Astrocyte (in vitro differentiated cells and primary cell): Measurements from ENCODE around the gene SF3A2. TPM values are rescaled to one million over a fixed set of nuclear protein-coding genes. Genes with fewer than 3 reads are reported as not detected.

ENCODE experiments used
- DNase-seq: peaks from one replicate; pipeline ENCODE4 v3.0.0-alpha.2; 2010; ENCODE audit warnings: low read depth
- FAIRE-seq: peaks from 2 replicates; lab custom pipeline; 2011; peaks lifted over from hg19 to GRCh38; lab: Jason Lieb, UNC
- H2AFZ ChIP-seq: 2 replicates; pipeline ENCODE4 v1.6.0; 2012; ENCODE audit warnings: low read depth, low read length, inconsistent platforms
- H3K27ac ChIP-seq: 2 replicates; pipeline ENCODE4 v1.5.1; 2011; ENCODE audit warnings: low read depth, low read length, inconsistent platforms
- H3K27me3 ChIP-seq: 2 replicates; pipeline ENCODE4 v1.6.0; 2011; ENCODE audit warnings: low read length, inconsistent platforms; ENCODE audit not compliant: insufficient read depth
- H3K36me3 ChIP-seq: 2 replicates; pipeline ENCODE4 v1.5.1; 2011; ENCODE audit warnings: low read length, inconsistent platforms; ENCODE audit not compliant: insufficient read depth
- H3K4me1 ChIP-seq: 2 replicates; pipeline ENCODE4 v1.5.1; 2011; ENCODE audit warnings: low read length, inconsistent platforms; ENCODE audit not compliant: insufficient read depth
- H3K4me2 ChIP-seq: 2 replicates; pipeline ENCODE4 v1.6.0; 2012; ENCODE audit warnings: low read length, inconsistent platforms
- H3K4me3 ChIP-seq: 2 replicates; pipeline ENCODE4 v1.5.1; 2011; ENCODE audit warnings: low read depth, mild to moderate bottlenecking, low read length, inconsistent platforms; ENCODE audit not compliant: insufficient read depth
- H3K79me2 ChIP-seq: 2 replicates; pipeline ENCODE4 v1.6.0; 2012; ENCODE audit warnings: mild to moderate bottlenecking, low read length, inconsistent platforms; ENCODE audit not compliant: insufficient read depth
- H3K9ac ChIP-seq: 2 replicates; pipeline ENCODE4 v1.6.0; 2012; ENCODE audit warnings: mild to moderate bottlenecking, low read length, inconsistent platforms
- H3K9me3 ChIP-seq: 2 replicates; pipeline ENCODE4 v1.5.1; 2012; ENCODE audit warnings: low read depth, mild to moderate bottlenecking, low read length, inconsistent platforms; ENCODE audit not compliant: insufficient read depth
- H4K20me1 ChIP-seq: 2 replicates; pipeline ENCODE4 v1.6.0; 2012; ENCODE audit warnings: low read length, inconsistent platforms; ENCODE audit not compliant: insufficient read depth
- H3K27ac Mint-ChIP-seq: one replicate; pipeline ENCODE4 v1.8.0; 2021; ENCODE audit warnings: mild to moderate bottlenecking, mixed read lengths; ENCODE audit not compliant: unreplicated experiment
- H3K27me3 Mint-ChIP-seq: one replicate; pipeline ENCODE4 v1.8.0; 2021; ENCODE audit warnings: low read depth, mixed read lengths; ENCODE audit not compliant: unreplicated experiment
- H3K36me3 Mint-ChIP-seq: one replicate; pipeline ENCODE4 v1.8.0; 2021; ENCODE audit warnings: low read depth, mixed read lengths; ENCODE audit not compliant: unreplicated experiment
- H3K4me1 Mint-ChIP-seq: one replicate; pipeline ENCODE4 v1.8.0; 2021; ENCODE audit warnings: low read depth, mixed read lengths; ENCODE audit not compliant: unreplicated experiment
- H3K4me3 Mint-ChIP-seq: one replicate; pipeline ENCODE4 v1.8.0; 2021; ENCODE audit warnings: mild to moderate bottlenecking, moderate library complexity, mixed read lengths; ENCODE audit not compliant: unreplicated experiment
- H3K9me3 Mint-ChIP-seq: one replicate; pipeline ENCODE4 v1.8.0; 2021; ENCODE audit warnings: mild to moderate bottlenecking, mixed read lengths; ENCODE audit not compliant: unreplicated experiment
- CTCF ChIP-seq: IDR thresholded peaks from 2 replicates; pipeline ENCODE4 v1.5.1; 2011; ENCODE audit warnings: low read depth, mild to moderate bottlenecking, inconsistent platforms, low read length, moderate library complexity; ENCODE audit not compliant: insufficient read depth
- EZH2 ChIP-seq: IDR thresholded peaks from 2 replicates; pipeline ENCODE4 v1.6.1; 2012; ENCODE audit warnings: mild to moderate bottlenecking, low read length, inconsistent platforms; ENCODE audit not compliant: insufficient read depth
- total RNA-seq: library from RNA; stranded (reverse); gene quantifications from 2 replicates; pipeline ENCODE4 v1.2.1, GENCODE V29; 2021

SF3A2 gene
- total RNA-seq, 1 donor from 2014 or later = 83.2 TPM

DNA sequence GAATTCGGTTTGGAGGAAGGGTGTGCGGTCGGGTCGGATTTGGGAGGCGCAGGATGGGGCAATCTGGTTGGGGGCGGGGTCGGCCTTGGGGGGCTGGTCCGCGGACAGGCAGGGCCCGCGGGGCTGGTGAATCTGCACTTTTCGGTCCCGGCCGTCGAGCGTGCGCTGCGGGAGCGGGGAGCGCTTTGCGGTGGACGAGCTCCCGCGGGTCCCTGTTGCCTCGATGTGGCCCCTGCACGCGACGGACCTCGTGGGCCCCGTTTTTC is 33.5 kb downstream of the SF3A2 start:
- Histone ChIP-seq H2AFZ (no peak overlapping the region), H3K27me3 (no peaks in the 10 kb centered on the region), H3K36me3 (peaks cover 3% of the 10 kb centered on the region), H3K27ac (peak overlapping the region; percentile 91), H3K9ac (peak overlapping the region; percentile 99), H4K20me1 (peaks cover 55% of the 10 kb centered on the region), H3K9me3 (no peaks in the 10 kb centered on the region), H3K79me2 (peaks cover 56% of the 10 kb centered on the region), H3K4me3 (peak overlapping the region; percentile 96), H3K4me2 (peak overlapping the region; percentile 96), H3K4me1 (peaks cover 29% of the 10 kb centered on the region)
- DNase-seq = no peak
- Mint-ChIP-seq H3K4me3 (peak overlapping the region; percentile 94), H3K27me3 (no peaks in the 10 kb centered on the region), H3K9me3 (no peaks in the 10 kb centered on the region), H3K4me1 (peaks cover 16% of the 10 kb centered on the region), H3K27ac (peak overlapping the region; percentile 84), H3K36me3 (peaks cover 14% of the 10 kb centered on the region)
- no peak for FAIRE-seq
- TF ChIP-seq EZH2 = no peak
- no peak for TF ChIP-seq CTCF

DNA sequence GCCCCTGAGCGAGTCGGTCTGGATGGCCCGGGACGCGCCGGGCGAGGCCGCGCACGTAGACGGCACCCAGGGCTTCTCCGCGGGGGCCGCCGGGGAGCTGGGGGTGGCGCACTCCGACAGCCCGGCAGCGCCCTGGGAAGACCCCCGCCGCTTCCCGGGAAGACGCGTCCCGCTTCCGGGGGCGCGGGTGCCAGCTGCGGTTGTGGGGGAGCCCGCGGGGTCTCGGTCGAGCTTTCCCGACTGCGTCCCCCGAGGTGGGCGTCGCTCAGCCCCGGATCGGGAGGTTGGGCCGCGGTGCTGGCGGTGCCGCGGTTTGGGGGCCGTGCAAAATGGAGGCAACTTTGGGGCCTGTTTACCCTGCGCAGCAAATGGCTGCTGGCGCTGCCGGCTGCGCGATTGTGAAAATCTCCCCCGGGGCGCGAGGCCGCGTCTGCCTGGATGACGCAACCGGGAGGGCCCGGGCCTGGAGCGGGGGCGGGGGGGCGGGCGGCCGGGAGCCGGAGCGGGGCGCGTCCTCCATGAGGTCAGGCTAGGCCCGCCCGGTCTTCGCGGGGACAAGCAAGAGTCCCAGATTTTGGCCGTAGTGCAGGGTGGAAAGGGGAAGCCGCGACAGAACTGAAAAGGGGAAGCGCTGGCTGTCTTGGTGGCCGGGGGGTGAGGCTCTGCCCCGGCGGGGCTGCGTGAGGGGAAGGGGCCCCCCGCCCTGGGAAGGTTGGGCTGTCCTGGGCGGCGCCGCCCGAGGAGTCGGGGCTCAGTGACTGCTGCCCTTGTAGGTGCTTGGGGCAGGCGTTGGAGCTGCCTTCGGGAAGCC is 34.0 kb downstream of the SF3A2 start:
- Histone ChIP-seq H3K9ac (peak overlapping the region; percentile 99), H3K27ac (peak overlapping the region; percentile 91), H4K20me1 (peaks cover 60% of the 10 kb centered on the region), H3K9me3 (no peaks in the 10 kb centered on the region), H2AFZ (no peak overlapping the region), H3K36me3 (peaks cover 3% of the 10 kb centered on the region), H3K4me3 (peak overlapping the region; percentile 96), H3K4me1 (peaks cover 32% of the 10 kb centered on the region), H3K4me2 (peak overlapping the region; percentile 96), H3K79me2 (peaks cover 61% of the 10 kb centered on the region), H3K27me3 (no peaks in the 10 kb centered on the region)
- Mint-ChIP-seq H3K4me3 (peak overlapping the region; percentile 95), H3K4me1 (peaks cover 17% of the 10 kb centered on the region), H3K9me3 (no peaks in the 10 kb centered on the region), H3K36me3 (peaks cover 14% of the 10 kb centered on the region), H3K27ac (no peak overlapping the region), H3K27me3 (no peaks in the 10 kb centered on the region)
- no peak for FAIRE-seq
- no peak for TF ChIP-seq CTCF
- TF ChIP-seq EZH2 = no peak
- peak; percentile 66 for DNase-seq
